Activated CD4-positive, alpha-beta T cell treated with anti-CD3 and anti-CD28 coated beads, Interleukin-2, Interleukin-4, amounts not matched to agents 100 ng/mL and 50 ng/mL, durations not matched to agents 16 hours and 8 hours (primary cell): ENCODE results near the gene TUB.

ENCODE experiments used
- DNase-seq: peaks from one replicate; pipeline ENCODE4 v3.0.0-alpha.2; 2020; ENCODE audit warnings: low spot score

Gene TUB

GRCh38 chr11:8080674-8081590, at the start of gene TUB:
TSS of gene TUB (plus strand) at chr11:8081211. CDS start at chr11:8081511, 300 bp downstream.
- no peak for DNase-seq

GRCh38 chr11:8031248-8032115, 49.5 kb upstream of the TUB start:
- no peak for DNase-seq

- DNase-seq, result no peak
Observed at GRCh38 chr11:8032122-8032521, 48.9 kb upstream of the TUB start.

- no peak for DNase-seq
Observed at GRCh38 chr11:8032576-8033304, 48.3 kb upstream of the TUB start.

- DNase-seq, result peak; percentile 50
Observed at GRCh38 chr11:8033305-8034105, 47.5 kb upstream of the TUB start.

- DNase-seq, result no peak
Observed at GRCh38 chr11:8034106-8034585, 46.9 kb upstream of the TUB start.

- no peak for DNase-seq
Observed at GRCh38 chr11:8034604-8035190, 46.3 kb upstream of the TUB start.

GRCh38 chr11:8035200-8035855, 45.7 kb upstream of the TUB start:
- DNase-seq, result no peak

- DNase-seq, result no peak
Observed at GRCh38 chr11:8036002-8036802, 44.8 kb upstream of the TUB start.

- no peak for DNase-seq
Observed at GRCh38 chr11:8036986-8037385, 44.0 kb upstream of the TUB start.

GRCh38 chr11:8038393-8038792, 42.6 kb upstream of the TUB start:
- DNase-seq, result no peak

GRCh38 chr11:8038811-8039529, 42.0 kb upstream of the TUB start:
- DNase-seq, result no peak

- DNase-seq, result no peak
Observed at GRCh38 chr11:8039530-8040260, 41.3 kb upstream of the TUB start.

GRCh38 chr11:8040261-8040920, 40.6 kb upstream of the TUB start:
- DNase-seq, result no peak

GRCh38 chr11:8040921-8041285, 40.1 kb upstream of the TUB start:
- DNase-seq, result no peak

- DNase-seq, result no peak
Observed at GRCh38 chr11:8041576-8041975, 39.4 kb upstream of the TUB start.

GRCh38 chr11:8043756-8044155, 37.3 kb upstream of the TUB start:
- DNase-seq, result no peak

GRCh38 chr11:8045839-8046238, 35.2 kb upstream of the TUB start:
- no peak for DNase-seq
